ENCODE measurements around the gene E4F1. TPM values are rescaled to one million over a fixed set of nuclear protein-coding genes. Genes with fewer than 3 reads are reported as not detected.

The E4F1 gene
- total and polyA plus RNA-seq, 2 donors from 2014 or later = 13.6 to 26.0 TPM

- TF ChIP-seq, protein P1, sequence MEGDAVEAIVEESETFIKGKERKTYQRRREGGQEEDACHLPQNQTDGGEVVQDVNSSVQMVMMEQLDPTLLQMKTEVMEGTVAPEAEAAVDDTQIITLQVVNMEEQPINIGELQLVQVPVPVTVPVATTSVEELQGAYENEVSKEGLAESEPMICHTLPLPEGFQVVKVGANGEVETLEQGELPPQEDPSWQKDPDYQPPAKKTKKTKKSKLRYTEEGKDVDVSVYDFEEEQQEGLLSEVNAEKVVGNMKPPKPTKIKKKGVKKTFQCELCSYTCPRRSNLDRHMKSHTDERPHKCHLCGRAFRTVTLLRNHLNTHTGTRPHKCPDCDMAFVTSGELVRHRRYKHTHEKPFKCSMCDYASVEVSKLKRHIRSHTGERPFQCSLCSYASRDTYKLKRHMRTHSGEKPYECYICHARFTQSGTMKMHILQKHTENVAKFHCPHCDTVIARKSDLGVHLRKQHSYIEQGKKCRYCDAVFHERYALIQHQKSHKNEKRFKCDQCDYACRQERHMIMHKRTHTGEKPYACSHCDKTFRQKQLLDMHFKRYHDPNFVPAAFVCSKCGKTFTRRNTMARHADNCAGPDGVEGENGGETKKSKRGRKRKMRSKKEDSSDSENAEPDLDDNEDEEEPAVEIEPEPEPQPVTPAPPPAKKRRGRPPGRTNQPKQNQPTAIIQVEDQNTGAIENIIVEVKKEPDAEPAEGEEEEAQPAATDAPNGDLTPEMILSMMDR (IDR thresholded peaks at IDR 0.05; ENCODE audit: borderline replicate concordance, extremely low read depth, insufficient read depth) = no peak
- no peak overlapping the region for H3K27ac ChIP-seq (ENCODE audit: low read depth in 2 of 2, low read length in 2 of 2)
- no peaks in the 10 kb centered on the region for H3K9me3 ChIP-seq (ENCODE audit: control insufficient read depth in 2 of 3, insufficient read depth in 1 of 3, low read length in 3 of 3)
- H3K4me1 ChIP-seq (ENCODE audit: control insufficient read depth in 2 of 3, insufficient read depth in 2 of 3, low read depth in 1 of 3, low read length in 3 of 3) = no peaks in the 10 kb centered on the region
- intact Hi-C loops (cut with DNase I) = no loop called here
- no peak overlapping the region for H3K4me3 ChIP-seq (ENCODE audit: low read length in 3 of 3)
- H3K27me3 ChIP-seq (ENCODE audit: control insufficient read depth, insufficient read depth, low read length) = no peaks in the 10 kb centered on the region
- FAIRE-seq (no peak), DNase-seq (no peak)
- H3K36me3 ChIP-seq (ENCODE audit: control insufficient read depth in 2 of 3, insufficient read depth in 3 of 3, low read length in 3 of 3) = no peaks in the 10 kb centered on the region
- H3K9ac ChIP-seq (ENCODE audit: low read length in 3 of 3) = no peak overlapping the region
These were observed 39.0 kb upstream of the E4F1 start for GRCh38 chr16:2184346-2184745.

- H3K4me1 ChIP-seq (ENCODE audit: control insufficient read depth in 2 of 3, insufficient read depth in 2 of 3, low read depth in 1 of 3, low read length in 3 of 3) = no peaks in the 10 kb centered on the region
- no peak overlapping the region for H3K27ac ChIP-seq (ENCODE audit: low read depth in 2 of 2, low read length in 2 of 2)
- no peak overlapping the region for H3K9ac ChIP-seq (ENCODE audit: low read length in 3 of 3)
- intact Hi-C loops (cut with DNase I) = no loop called here
- no peaks in the 10 kb centered on the region for H3K9me3 ChIP-seq (ENCODE audit: control insufficient read depth in 2 of 3, insufficient read depth in 1 of 3, low read length in 3 of 3)
- H3K36me3 ChIP-seq (ENCODE audit: control insufficient read depth in 2 of 3, insufficient read depth in 3 of 3, low read length in 3 of 3) = no peaks in the 10 kb centered on the region
- no peaks in the 10 kb centered on the region for H3K27me3 ChIP-seq (ENCODE audit: control insufficient read depth, insufficient read depth, low read length)
- TF ChIP-seq, protein P1 (IDR thresholded peaks at IDR 0.05; ENCODE audit: borderline replicate concordance, extremely low read depth, insufficient read depth) = no peak
- DNase-seq = no peak
- H3K4me3 ChIP-seq (ENCODE audit: low read length in 3 of 3) = no peak overlapping the region
- FAIRE-seq = no peak
These were observed 38.4 kb upstream of the E4F1 start for GRCh38 chr16:2184962-2185361.

DNA sequence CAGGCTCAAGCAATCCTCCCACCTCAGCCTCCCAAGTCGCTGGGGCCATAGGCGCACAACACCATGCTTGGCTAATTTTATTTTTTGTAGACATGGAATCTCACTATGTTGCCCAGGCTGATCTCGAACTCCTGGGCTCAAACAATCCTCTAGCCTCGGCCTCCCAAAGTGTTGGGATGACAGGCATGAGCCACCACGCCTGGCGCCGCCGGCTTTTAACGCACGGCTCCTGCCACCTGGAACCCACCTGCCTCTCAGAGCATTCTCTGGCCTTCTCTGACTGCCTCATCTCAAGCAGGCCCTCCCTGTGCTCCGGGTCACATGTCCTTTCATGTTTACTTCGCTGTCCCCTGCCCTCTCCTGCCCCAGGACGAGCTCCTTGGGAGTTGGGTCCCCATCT is 37.3 kb upstream of the E4F1 start:
- Histone ChIP-seq H3K4me3 (ENCODE audit: low read length in 3 of 3) (no peak overlapping the region), H3K9me3 (ENCODE audit: control insufficient read depth in 2 of 3, insufficient read depth in 1 of 3, low read length in 3 of 3) (no peaks in the 10 kb centered on the region), H3K36me3 (ENCODE audit: control insufficient read depth in 2 of 3, insufficient read depth in 3 of 3, low read length in 3 of 3) (no peaks in the 10 kb centered on the region), H3K9ac (ENCODE audit: low read length in 3 of 3) (no peak overlapping the region), H3K27me3 (ENCODE audit: control insufficient read depth, insufficient read depth, low read length) (no peaks in the 10 kb centered on the region), H3K4me1 (ENCODE audit: control insufficient read depth in 2 of 3, insufficient read depth in 2 of 3, low read depth in 1 of 3, low read length in 3 of 3) (no peaks in the 10 kb centered on the region), H3K27ac (ENCODE audit: low read depth in 2 of 2, low read length in 2 of 2) (no peak overlapping the region)
- DNase-seq (no peak), FAIRE-seq (no peak)
- intact Hi-C loops (cut with DNase I) = no loop called here
- TF ChIP-seq, protein P1 (IDR thresholded peaks at IDR 0.05; ENCODE audit: borderline replicate concordance, extremely low read depth, insufficient read depth) = no peak

- FAIRE-seq (no peak), DNase-seq (no peak)
- no peaks in the 10 kb centered on the region for H3K9me3 ChIP-seq (ENCODE audit: control insufficient read depth in 2 of 3, insufficient read depth in 1 of 3, low read length in 3 of 3)
- intact Hi-C loops (cut with DNase I) = no loop called here
- H3K36me3 ChIP-seq (ENCODE audit: control insufficient read depth in 2 of 3, insufficient read depth in 3 of 3, low read length in 3 of 3) = no peaks in the 10 kb centered on the region
- H3K27ac ChIP-seq (ENCODE audit: low read depth in 2 of 2, low read length in 2 of 2) = no peak overlapping the region
- H3K4me1 ChIP-seq (ENCODE audit: control insufficient read depth in 2 of 3, insufficient read depth in 2 of 3, low read depth in 1 of 3, low read length in 3 of 3) = no peaks in the 10 kb centered on the region
- no peak overlapping the region for H3K4me3 ChIP-seq (ENCODE audit: low read length in 3 of 3)
- H3K9ac ChIP-seq (ENCODE audit: low read length in 3 of 3) = no peak overlapping the region
- no peaks in the 10 kb centered on the region for H3K27me3 ChIP-seq (ENCODE audit: control insufficient read depth, insufficient read depth, low read length)
- TF ChIP-seq, protein P1 (IDR thresholded peaks at IDR 0.05; ENCODE audit: borderline replicate concordance, extremely low read depth, insufficient read depth) = no peak
These were observed 36.9 kb upstream of the E4F1 start for GRCh38 chr16:2186505-2186904.

Measured in kidney (tissue), 14 donors.